HG03196 (cell line): ENCODE results near the gene AGPAT3.
"Not testable (repeated sequence)": the region's sequence is repeated elsewhere in the genome, so short reads cannot be mapped to it uniquely, and the experiment has no call there.

ENCODE experiments used
- ATAC-seq: cut with Tn5 transposase; IDR thresholded peaks from one replicate; pipeline ENCODE4 v1.9.1; 2021; ENCODE audit not compliant: unreplicated experiment

The AGPAT3 gene

GRCh38 chr21:43834146-43834905, 30.7 kb upstream of the AGPAT3 start:
- ATAC-seq, result no peak

GRCh38 chr21:43835050-43835449, 30.0 kb upstream of the AGPAT3 start:
- no peak for ATAC-seq

GRCh38 chr21:43835861-43836260, 29.2 kb upstream of the AGPAT3 start:
- ATAC-seq, result no peak

GRCh38 chr21:43836616-43837015, 28.4 kb upstream of the AGPAT3 start:
- no peak for ATAC-seq

GRCh38 chr21:43840259-43840658, 24.8 kb upstream of the AGPAT3 start:
- no peak for ATAC-seq

GRCh38 chr21:43842742-43843141, 22.3 kb upstream of the AGPAT3 start:
- ATAC-seq, result no peak

GRCh38 chr21:43844906-43845305, 20.1 kb upstream of the AGPAT3 start:
- not testable (repeated sequence) for ATAC-seq

- no peak for ATAC-seq
These were observed 19.6 kb upstream of the AGPAT3 start for GRCh38 chr21:43845386-43845785.

- ATAC-seq, result no peak
These were observed 18.6 kb upstream of the AGPAT3 start for GRCh38 chr21:43846430-43846829.

GRCh38 chr21:43847301-43847700, 17.7 kb upstream of the AGPAT3 start:
- no peak for ATAC-seq

GRCh38 chr21:43848771-43849170, 16.3 kb upstream of the AGPAT3 start:
- no peak for ATAC-seq

GRCh38 chr21:43849532-43850299, 15.3 kb upstream of the AGPAT3 start:
- ATAC-seq, result no peak

- ATAC-seq, result no peak
These were observed 14.2 kb upstream of the AGPAT3 start for GRCh38 chr21:43850728-43851295.

- ATAC-seq, result no peak
These were observed 13.4 kb upstream of the AGPAT3 start for GRCh38 chr21:43851593-43851992.

GRCh38 chr21:43853851-43854772, 10.9 kb upstream of the AGPAT3 start:
- peak; percentile 16 for ATAC-seq

GRCh38 chr21:43854773-43855633, 10.0 kb upstream of the AGPAT3 start:
- ATAC-seq, result peak; percentile 58

- no peak for ATAC-seq
These were observed 9.1 kb upstream of the AGPAT3 start for GRCh38 chr21:43855955-43856354.

- ATAC-seq, result no peak
These were observed 6.0 kb upstream of the AGPAT3 start for GRCh38 chr21:43858806-43859648.

GRCh38 chr21:43859747-43860214, 5.2 kb upstream of the AGPAT3 start:
- no peak for ATAC-seq
